Mesendoderm (in vitro differentiated cells): ENCODE data around the gene MSLN. TPM values are rescaled to one million over a fixed set of nuclear protein-coding genes. Genes with fewer than 3 reads are reported as not detected.
"Not testable (repeated sequence)": the region's sequence is repeated elsewhere in the genome, so short reads cannot be mapped to it uniquely, and the experiment has no call there.

Experiments
- DNase-seq: peaks from one replicate; pipeline ENCODE4 v3.0.0; 2013
- H2AK5ac ChIP-seq: 2 replicates; pipeline ENCODE4 v1.6.1; 2013; ENCODE audit warnings: low read length, inconsistent platforms
- H2BK120ac ChIP-seq: 2 replicates; pipeline ENCODE4 v1.6.1; 2013; ENCODE audit warnings: low read depth, mild to moderate bottlenecking, low read length, moderate library complexity, mixed read lengths
- H2BK15ac ChIP-seq: replicated peaks from 2 replicates; pipeline ENCODE4 v1.6.1; 2013; ENCODE audit warnings: low read depth, mild to moderate bottlenecking, moderate library complexity
- H2BK5ac ChIP-seq: 2 replicates; pipeline ENCODE4 v1.6.1; 2013; ENCODE audit warnings: low read length, inconsistent platforms
- H3K18ac ChIP-seq: 2 replicates; pipeline ENCODE4 v1.6.1; 2013; ENCODE audit warnings: mild to moderate bottlenecking, low read length, mixed read lengths
- H3K23ac ChIP-seq: one replicate; pipeline ENCODE4 v1.6.1; 2013; ENCODE audit warnings: low read length
- H3K27ac ChIP-seq: 2 replicates; pipeline ENCODE4 v1.5.1; 2013; ENCODE audit warnings: low read depth, mild to moderate bottlenecking, inconsistent platforms, low read length, moderate library complexity
- H3K27me3 ChIP-seq: 2 replicates; pipeline ENCODE4 v1.6.1; 2013; ENCODE audit warnings: low read length, control low read depth, mild to moderate bottlenecking, inconsistent platforms; ENCODE audit not compliant: insufficient read depth, poor library complexity
- H3K36me3 ChIP-seq: 2 replicates; pipeline ENCODE4 v1.6.1; 2013; ENCODE audit warnings: low read length, inconsistent platforms; ENCODE audit not compliant: control insufficient read depth, insufficient read depth
- H3K4ac ChIP-seq: one replicate; pipeline ENCODE4 v1.6.1; 2013; ENCODE audit warnings: low read depth, mild to moderate bottlenecking, low read length, moderate library complexity
- H3K4me1 ChIP-seq: 2 replicates; pipeline ENCODE4 v1.6.1; 2013; ENCODE audit warnings: low read depth, low read length, inconsistent platforms; ENCODE audit not compliant: control insufficient read depth
- H3K4me2 ChIP-seq: 2 replicates; pipeline ENCODE4 v1.6.1; 2013; ENCODE audit warnings: low read length
- H3K4me3 ChIP-seq: 2 replicates; pipeline ENCODE4 v1.5.1; 2013; ENCODE audit warnings: mild to moderate bottlenecking, low read length
- H3K56ac ChIP-seq: one replicate; pipeline ENCODE4 v1.6.1; 2013; ENCODE audit warnings: low read length
- H3K79me1 ChIP-seq: 2 replicates; pipeline ENCODE4 v1.6.1; 2013; ENCODE audit warnings: low read length, inconsistent platforms
- H3K79me2 ChIP-seq: 2 replicates; pipeline ENCODE4 v1.6.1; 2013; ENCODE audit warnings: mild to moderate bottlenecking, low read length; ENCODE audit not compliant: control insufficient read depth, insufficient read depth
- H3K9ac ChIP-seq: 2 replicates; pipeline ENCODE4 v1.6.1; 2013; ENCODE audit warnings: low read length, inconsistent platforms
- H4K5ac ChIP-seq: one replicate; pipeline ENCODE4 v1.6.1; 2013; ENCODE audit warnings: low read length
- H4K8ac ChIP-seq: one replicate; pipeline ENCODE4 v1.6.1; 2013; ENCODE audit warnings: low read depth, mild to moderate bottlenecking, control low read depth, low read length, moderate library complexity
- WGBS: extraction: QIAGEN DNeasy Blood & Tissue Kit; methylation state at CpG from one replicate; pipeline ENCODE4 v1.1.7; 2013; ENCODE audit warnings: low lambda C conversion rate, missing lambda C conversion rate; ENCODE audit not compliant: insufficient coverage; ENCODE audit errors: extremely low coverage; 5-methylcytosine and 5-hydroxymethylcytosine counted together
- polyA plus RNA-seq, 2 experiments: library from polyadenylated mRNA; stranded (reverse); fragments of 200-250 nt; gene quantifications; one replicate each; pipeline ENCODE4 v1.2.3, GENCODE V29; 2013

Gene MSLN
- 0.07 TPM for polyA plus RNA-seq (2013, experiment 1 of 2)
- 0.03 TPM for polyA plus RNA-seq (2013, experiment 2 of 2)

GRCh38 chr16:760545-761343 lies at the start of gene MSLN:
MSLN (plus strand) TSS chr16:760734; CDS start chr16:762681, 1,947 bp downstream.
- no peak within 1 kb of the TSS for H2BK120ac ChIP-seq
- no peaks in the 10 kb centered on the region for H3K79me1 ChIP-seq
- H2BK5ac ChIP-seq: no peak within 1 kb of the TSS
- no peak within 1 kb of the TSS for H3K56ac ChIP-seq
- H3K79me2 ChIP-seq: no peaks in the 10 kb centered on the region
- H3K4me1 ChIP-seq: no peaks in the 10 kb centered on the region
- no peak within 1 kb of the TSS for H4K8ac ChIP-seq
- H2BK15ac ChIP-seq: no peak within 1 kb of the TSS
- no peak within 1 kb of the TSS for H3K9ac ChIP-seq
- no peaks in the 10 kb centered on the region for H3K27me3 ChIP-seq
- H3K4me3 ChIP-seq: no peak within 1 kb of the TSS
- H2AK5ac ChIP-seq: no peak within 1 kb of the TSS
- no peak within 1 kb of the TSS for H3K4me2 ChIP-seq
- no peak within 1 kb of the TSS for H3K23ac ChIP-seq
- DNase-seq: no peak
- H3K36me3 ChIP-seq: no peaks in the 10 kb centered on the region
- no peak within 1 kb of the TSS for H3K4ac ChIP-seq
- no peak within 1 kb of the TSS for H4K5ac ChIP-seq
- H3K27ac ChIP-seq: no peak within 1 kb of the TSS
- no CpG with 5 or more reads among the region's 37 CpGs for WGBS
- no peak within 1 kb of the TSS for H3K18ac ChIP-seq

DNA sequence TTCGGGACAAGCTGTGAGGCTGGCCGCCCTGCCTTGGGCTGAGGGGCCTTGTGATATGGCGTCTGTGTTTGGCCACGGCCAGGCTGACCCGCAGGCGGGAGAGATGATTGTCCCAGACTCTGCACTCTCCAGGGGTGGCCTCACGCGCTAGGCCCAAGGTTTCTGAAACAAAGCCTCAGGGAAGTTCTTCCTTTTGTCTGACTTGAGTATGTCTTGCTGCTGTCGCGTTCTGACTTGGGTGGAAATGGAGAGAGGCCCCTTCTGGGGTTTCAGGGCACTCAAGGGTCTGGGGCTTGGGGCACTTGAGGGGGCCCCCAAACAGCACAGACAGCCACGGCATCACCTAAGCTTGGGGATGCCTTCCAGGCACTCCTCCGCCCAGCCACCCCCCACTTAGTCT lies 49.5 kb upstream of the MSLN start:
- WGBS: no CpG with 5 or more reads among the region's 12 CpGs

GRCh38 chr16:711548-712320 lies 48.8 kb upstream of the MSLN start:
- H3K79me1 ChIP-seq: no peaks in the 10 kb centered on the region
- H2AK5ac ChIP-seq: no peak overlapping the region
- H3K23ac ChIP-seq: no peak overlapping the region
- no peaks in the 10 kb centered on the region for H3K79me2 ChIP-seq
- H3K9ac ChIP-seq: no peak overlapping the region
- H3K18ac ChIP-seq: no peak overlapping the region
- H3K4ac ChIP-seq: no peak overlapping the region
- H2BK120ac ChIP-seq: no peak overlapping the region
- no peak overlapping the region for H3K4me3 ChIP-seq
- no peaks in the 10 kb centered on the region for H3K4me1 ChIP-seq
- H3K27me3 ChIP-seq: peaks cover 12% of the 10 kb centered on the region
- no peak overlapping the region for H3K4me2 ChIP-seq
- peak; percentile 75 for DNase-seq
- WGBS: no CpG with 5 or more reads among the region's 25 CpGs
- H3K36me3 ChIP-seq: no peaks in the 10 kb centered on the region
- no peak overlapping the region for H2BK15ac ChIP-seq
- no peak overlapping the region for H3K27ac ChIP-seq
- no peak overlapping the region for H4K8ac ChIP-seq
- no peak overlapping the region for H4K5ac ChIP-seq
- no peak overlapping the region for H3K56ac ChIP-seq
- no peak overlapping the region for H2BK5ac ChIP-seq

More for the DNA sequence above, 49.5 kb upstream of the MSLN start:
- H3K4me2 ChIP-seq: no peak overlapping the region
- no peak for DNase-seq
- peaks cover 18% of the 10 kb centered on the region for H3K27me3 ChIP-seq
- no peak overlapping the region for H3K56ac ChIP-seq
- no peak overlapping the region for H4K8ac ChIP-seq
- no peak overlapping the region for H3K9ac ChIP-seq
- no peak overlapping the region for H2BK120ac ChIP-seq
- H2BK5ac ChIP-seq: no peak overlapping the region
- no peak overlapping the region for H3K4ac ChIP-seq
- no peaks in the 10 kb centered on the region for H3K79me2 ChIP-seq
- no peaks in the 10 kb centered on the region for H3K79me1 ChIP-seq
- no peak overlapping the region for H4K5ac ChIP-seq
- no peaks in the 10 kb centered on the region for H3K36me3 ChIP-seq
- no peak overlapping the region for H3K18ac ChIP-seq
- H3K4me1 ChIP-seq: no peaks in the 10 kb centered on the region
- no peak overlapping the region for H3K4me3 ChIP-seq
- no peak overlapping the region for H2AK5ac ChIP-seq
- no peak overlapping the region for H3K23ac ChIP-seq
- no peak overlapping the region for H2BK15ac ChIP-seq
- no peak overlapping the region for H3K27ac ChIP-seq

GRCh38 chr16:712740-713250 lies 47.7 kb upstream of the MSLN start:
- not testable (repeated sequence) for H2BK15ac ChIP-seq, H3K27me3 ChIP-seq, H3K79me2 ChIP-seq, H3K4me1 ChIP-seq, H3K4me2 ChIP-seq, H3K27ac ChIP-seq, H4K5ac ChIP-seq, H2AK5ac ChIP-seq, H3K4me3 ChIP-seq, H2BK120ac ChIP-seq, H3K79me1 ChIP-seq, H3K4ac ChIP-seq, H3K23ac ChIP-seq, H4K8ac ChIP-seq, H2BK5ac ChIP-seq, H3K56ac ChIP-seq, H3K9ac ChIP-seq, H3K36me3 ChIP-seq, H3K18ac ChIP-seq
- peak; percentile 97 for DNase-seq
- no CpG with 5 or more reads among the region's 13 CpGs for WGBS

DNA sequence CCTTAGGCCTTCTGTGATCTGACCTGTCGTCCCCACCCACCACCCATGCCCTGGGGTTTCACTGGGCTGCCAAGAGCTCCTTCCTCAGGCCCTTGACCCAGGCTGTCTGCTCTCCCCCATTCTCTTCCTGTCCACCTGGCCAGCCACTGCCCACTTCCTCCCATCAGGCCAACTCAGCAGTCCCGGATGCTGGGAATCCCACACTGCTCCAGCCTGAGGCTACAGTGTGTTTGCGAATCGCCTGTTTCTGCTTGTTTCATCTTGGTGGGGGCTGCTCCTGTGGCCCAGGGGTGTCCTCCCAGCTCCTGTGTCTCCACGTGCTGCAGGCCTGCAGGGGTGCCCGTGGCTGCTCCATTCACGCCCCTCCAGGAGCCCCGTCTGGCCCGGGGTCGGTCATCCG lies 46.5 kb upstream of the MSLN start:
- Histone ChIP-seq H2BK120ac (no peak overlapping the region), H3K23ac (no peak overlapping the region), H2AK5ac (no peak overlapping the region), H3K27me3 (peaks cover 7% of the 10 kb centered on the region), H3K4me1 (no peaks in the 10 kb centered on the region), H4K8ac (no peak overlapping the region), H3K4me3 (no peak overlapping the region), H2BK5ac (no peak overlapping the region), H3K27ac (no peak overlapping the region), H3K4me2 (no peak overlapping the region), H3K4ac (no peak overlapping the region), H3K79me2 (no peaks in the 10 kb centered on the region), H3K79me1 (no peaks in the 10 kb centered on the region), H3K36me3 (no peaks in the 10 kb centered on the region), H3K9ac (no peak overlapping the region), H4K5ac (no peak overlapping the region), H2BK15ac (no peak overlapping the region), H3K18ac (no peak overlapping the region), H3K56ac (no peak overlapping the region)
- no peak for DNase-seq
- no CpG with 5 or more reads among the region's 11 CpGs for WGBS
